NCI-H1048 (cell line): ENCODE data around the gene UBE2I.
"Not testable (repeated sequence)": the region's sequence is repeated elsewhere in the genome, so short reads cannot be mapped to it uniquely, and the experiment has no call there.

Source experiments
- DNase-seq: peaks from one replicate; lab custom pipeline; 2025; lab: John Stamatoyannopoulos, UW

Gene UBE2I

GRCh38 chr16:1293921-1294656, 15.3 kb upstream of the UBE2I start:
- no peak for DNase-seq

GRCh38 chr16:1295465-1295864, 14.0 kb upstream of the UBE2I start:
- DNase-seq = no peak

- DNase-seq = not testable (repeated sequence)
Observed at GRCh38 chr16:1296688-1297017, 12.8 kb upstream of the UBE2I start.

GRCh38 chr16:1297018-1297696, 12.3 kb upstream of the UBE2I start:
- DNase-seq = no peak

- DNase-seq = no peak
Observed at GRCh38 chr16:1298406-1298805, 11.0 kb upstream of the UBE2I start.

GRCh38 chr16:1299012-1299867, 10.2 kb upstream of the UBE2I start:
- DNase-seq = no peak

GRCh38 chr16:1299868-1300203, 9.6 kb upstream of the UBE2I start:
- no peak for DNase-seq

GRCh38 chr16:1300664-1301476, 8.6 kb upstream of the UBE2I start:
- no peak for DNase-seq

GRCh38 chr16:1301562-1301961, 7.9 kb upstream of the UBE2I start:
- DNase-seq = no peak

- DNase-seq = no peak
Observed at GRCh38 chr16:1305823-1306222, 3.6 kb upstream of the UBE2I start.

GRCh38 chr16:1306334-1306733, 3.1 kb upstream of the UBE2I start:
- DNase-seq = no peak

- DNase-seq = no peak
Observed at GRCh38 chr16:1308036-1308976, 1.1 kb upstream of the UBE2I start.

GRCh38 chr16:1309888-1310831, 724 bp downstream of the UBE2I start:
- no peak for DNase-seq

GRCh38 chr16:1310832-1311200, 1.4 kb downstream of the UBE2I start:
- no peak for DNase-seq

- no peak for DNase-seq
Observed at GRCh38 chr16:1311212-1311737, 1.8 kb downstream of the UBE2I start.

- DNase-seq = no peak
Observed at GRCh38 chr16:1311738-1312466, 2.5 kb downstream of the UBE2I start.

- DNase-seq = no peak
Observed at GRCh38 chr16:1312467-1312816, 3.0 kb downstream of the UBE2I start.

GRCh38 chr16:1312903-1313302, 3.5 kb downstream of the UBE2I start:
- no peak for DNase-seq

GRCh38 chr16:1313721-1314369, 4.4 kb downstream of the UBE2I start:
- no peak for DNase-seq
